Ascending aorta (tissue), 2 donors: ENCODE measurements around the gene ARF3. TPM values are rescaled to one million over a fixed set of nuclear protein-coding genes. Genes with fewer than 3 reads are reported as not detected.

ENCODE experiments used
- DNase-seq, 2 donors: peaks; one replicate each; pipeline ENCODE4 v3.0.0-alpha.2; 2019; ENCODE audit warnings: low spot score in 2 of 2
- H3K27ac ChIP-seq, 2 donors: fragments of 200-600 bp; sonication (generic); one replicate each; pipeline ENCODE4 v1.5.1; 2016 to 2017; ENCODE audit warnings: mild to moderate bottlenecking in 1 of 2
- H3K27me3 ChIP-seq: fragments of 200-600 bp; sonication (generic); one replicate; pipeline ENCODE4 v1.5.1; 2017
- H3K36me3 ChIP-seq, 2 donors: fragments of 200-600 bp; sonication (generic); one replicate each; pipeline ENCODE4 v1.5.1; 2016
- H3K4me1 ChIP-seq, 2 donors: fragments of 200-600 bp; sonication (generic); one replicate each; pipeline ENCODE4 v1.5.1; 2016 to 2017; ENCODE audit warnings: mild to moderate bottlenecking in 1 of 2
- H3K4me3 ChIP-seq, 2 donors: fragments of 200-600 bp; sonication (generic); one replicate each; pipeline ENCODE4 v1.5.1; 2016 to 2017; ENCODE audit warnings: mild to moderate bottlenecking in 1 of 2
- H3K9me3 ChIP-seq, 2 donors: fragments of 200-600 bp; sonication (generic); one replicate each; pipeline ENCODE4 v1.5.1; 2016
- CTCF ChIP-seq, 3 experiments: fragments of 200-600 bp in 2 of 3; fragments of 450-650 bp in 1 of 3; sonication (generic) in 2 of 3; IDR thresholded peaks; one replicate each; pipeline ENCODE4 v1.5.1; 2016 to 2019; ENCODE audit warnings: antibody characterized with exemption in 3 of 3, mild to moderate bottlenecking in 1 of 3, moderate library complexity in 1 of 3
- intact Hi-C: fragments of 100-400 bp; cut with DNase I; formaldehyde crosslinking; loops from one replicate; pipeline ENCODE4 v1.15.1; 2023
- total RNA-seq: library from RNA; depleted of rRNA; stranded (reverse); fragments of >200 nt; gene quantifications from one replicate; pipeline ENCODE4 v1.1.0, GENCODE V29; 2016

Gene ARF3
- total RNA-seq, 1 donor from 2014 or later, result 68.4 TPM

GRCh38 chr12:48977290-48978281, 20.3 kb upstream of the ARF3 start:
- TF ChIP-seq CTCF (IDR thresholded peaks at IDR 0.05), result peak; percentile 70 to 85 (median 74)
- H3K36me3 ChIP-seq, result no peaks in the 10 kb centered on the region
- H3K4me1 ChIP-seq, result peaks cover 25 to 29% of the 10 kb centered on the region in 2 donors
- H3K9me3 ChIP-seq, result no peaks in the 10 kb centered on the region
- peaks cover 29% of the 10 kb centered on the region for H3K27me3 ChIP-seq
- intact Hi-C loops, result no loop called here
- DNase-seq, result peak in 1 of 2 donors; percentile 80
- peak overlapping the region; percentile 41 to 60 for H3K4me3 ChIP-seq
- no peak overlapping the region for H3K27ac ChIP-seq

- H3K4me1 ChIP-seq, result peaks cover 11 to 21% of the 10 kb centered on the region in 2 donors
- DNase-seq, result peak in 1 of 2 donors; percentile 82
- intact Hi-C loops, result no loop called here
- TF ChIP-seq CTCF (IDR thresholded peaks at IDR 0.05), result peak; percentile 43 to 68 (median 65)
- H3K36me3 ChIP-seq, result no peaks in the 10 kb centered on the region
- no peaks in the 10 kb centered on the region for H3K9me3 ChIP-seq
- H3K27me3 ChIP-seq, result peaks cover 10% of the 10 kb centered on the region
- H3K27ac ChIP-seq, result no peak overlapping the region
- H3K4me3 ChIP-seq, result no peak overlapping the region
Observed at GRCh38 chr12:48973941-48974673, 16.8 kb upstream of the ARF3 start.

GRCh38 chr12:48973531-48973930, 16.2 kb upstream of the ARF3 start:
- intact Hi-C loops, result no loop called here
- TF ChIP-seq CTCF (IDR thresholded peaks at IDR 0.05), result no peak
- Histone ChIP-seq H3K4me1 (peaks cover 5 to 15% of the 10 kb centered on the region in 2 donors), H3K36me3 (no peaks in the 10 kb centered on the region), H3K4me3 (no peak overlapping the region), H3K9me3 (no peaks in the 10 kb centered on the region), H3K27me3 (peaks cover 10% of the 10 kb centered on the region), H3K27ac (no peak overlapping the region)
- no peak for DNase-seq

- DNase-seq, result no peak
- H3K4me1 ChIP-seq, result peaks cover under 1 to 10% of the 10 kb centered on the region in 2 donors
- peaks cover 7% of the 10 kb centered on the region for H3K27me3 ChIP-seq
- H3K36me3 ChIP-seq, result no peaks in the 10 kb centered on the region
- no peak for TF ChIP-seq CTCF (IDR thresholded peaks at IDR 0.05)
- H3K27ac ChIP-seq, result no peak overlapping the region
- H3K4me3 ChIP-seq, result no peak overlapping the region
- no peaks in the 10 kb centered on the region for H3K9me3 ChIP-seq
- intact Hi-C loops, result no loop called here
Observed at GRCh38 chr12:48972952-48973483, 15.7 kb upstream of the ARF3 start.

GRCh38 chr12:48972213-48972951, 15.1 kb upstream of the ARF3 start:
- intact Hi-C loops, result no loop called here
- Histone ChIP-seq H3K4me3 (no peak overlapping the region), H3K27ac (no peak overlapping the region), H3K4me1 (peaks cover 0 to 8% of the 10 kb centered on the region in 2 donors), H3K9me3 (no peaks in the 10 kb centered on the region), H3K36me3 (no peaks in the 10 kb centered on the region), H3K27me3 (peaks cover 6% of the 10 kb centered on the region)
- DNase-seq, result no peak
- no peak for TF ChIP-seq CTCF (IDR thresholded peaks at IDR 0.05)
